Measurements from ENCODE around the gene CHCHD6. TPM values are rescaled to one million over a fixed set of nuclear protein-coding genes. Genes with fewer than 3 reads are reported as not detected.

CHCHD6 gene
- total RNA-seq, 1 experiment from 2014 or later = 40.9 TPM

- CTCF ChIA-PET = interaction anchor here (1.0 kb wide), 1 partner anchor 228 kb away, joined by 3 read pairs; no protein-coding TSS in a partner anchor
- TF ChIP-seq ZBTB43 (CRISPR knock-in tag; IDR thresholded peaks at IDR 0.05) (no peak), FOXP4 (CRISPR knock-in tag; IDR thresholded peaks at IDR 0.05) (no peak), ZNF416 (CRISPR knock-in tag; IDR thresholded peaks at IDR 0.05) (no peak), E2F4 (CRISPR knock-in tag; IDR thresholded peaks at IDR 0.05; ENCODE audit: borderline replicate concordance, low read depth) (no peak), SMAD3 (CRISPR knock-in tag; IDR thresholded peaks at IDR 0.05; ENCODE audit: borderline replicate concordance) (no peak), CDX4 (CRISPR knock-in tag; IDR thresholded peaks at IDR 0.05; ENCODE audit: borderline replicate concordance) (no peak), IRF1 (CRISPR knock-in tag; IDR thresholded peaks at IDR 0.05) (no peak), MXD4 (CRISPR knock-in tag; IDR thresholded peaks at IDR 0.05; ENCODE audit: borderline replicate concordance) (no peak), ZNF138 (CRISPR knock-in tag; conservative IDR thresholded peaks at IDR 0.05) (no peak), E2F5 (CRISPR knock-in tag; IDR thresholded peaks at IDR 0.05) (no peak)
- Mint-ChIP-seq H3K27ac (no peak overlapping the region), H3K27me3 (ENCODE audit: low read depth) (no peaks in the 10 kb centered on the region), H3K9me3 (no peaks in the 10 kb centered on the region), H3K4me3 (no peak overlapping the region), H3K4me1 (peaks cover 14% of the 10 kb centered on the region), H3K36me3 (no peaks in the 10 kb centered on the region)
- ATAC-seq = no peak
- DNase-seq (ENCODE audit: low spot score) = no peak
- POLR2A ChIA-PET = no interaction called here
These were observed 261.6 kb downstream of the CHCHD6 start for GRCh38 chr3:126965526-126966080.

- H3K36me3 Mint-ChIP-seq = no peaks in the 10 kb centered on the region
- no peak for DNase-seq (ENCODE audit: low spot score)
- CTCF ChIA-PET = interaction anchor here (1.8 kb wide), 2 partner anchors 15 to 215 kb away, joined by 5 to 6 read pairs; partner anchors contain the start of gene PLXNA1
- no peak for TF ChIP-seq ZNF138 (CRISPR knock-in tag; conservative IDR thresholded peaks at IDR 0.05)
- TF ChIP-seq ARID4B (CRISPR knock-in tag; IDR thresholded peaks at IDR 0.05; ENCODE audit: borderline replicate concordance) = no peak
- TF ChIP-seq PREB (CRISPR knock-in tag; IDR thresholded peaks at IDR 0.05; ENCODE audit: borderline replicate concordance) = no peak
- no peak for TF ChIP-seq ZNF281 (CRISPR knock-in tag; IDR thresholded peaks at IDR 0.05)
- no peak for TF ChIP-seq USF1 (CRISPR knock-in tag; IDR thresholded peaks at IDR 0.05)
- TF ChIP-seq NR1H2 (CRISPR knock-in tag; IDR thresholded peaks at IDR 0.05) = no peak
- H3K4me3 Mint-ChIP-seq = no peak overlapping the region
- ATAC-seq = no peak
- H3K27ac Mint-ChIP-seq = no peak overlapping the region
- peaks cover 13% of the 10 kb centered on the region for H3K4me1 Mint-ChIP-seq
- POLR2A ChIA-PET = interaction anchor here (0.6 kb wide), 1 partner anchor 483 kb away, joined by 3 read pairs; no protein-coding TSS in a partner anchor
- H3K9me3 Mint-ChIP-seq = no peaks in the 10 kb centered on the region
- no peaks in the 10 kb centered on the region for H3K27me3 Mint-ChIP-seq (ENCODE audit: low read depth)
These were observed 263.3 kb downstream of the CHCHD6 start for GRCh38 chr3:126967386-126967785.

Data from WTC11 (cell line).